G401 (cell line): ENCODE results near the gene COL23A1. TPM values are rescaled to one million over a fixed set of nuclear protein-coding genes. Genes with fewer than 3 reads are reported as not detected.

ENCODE experiments used
- DNase-seq: peaks from one replicate; pipeline ENCODE4 v3.0.0-alpha.2; 2015; ENCODE audit warnings: low spot score
- in situ Hi-C: cut with HindIII; loops from 2 replicates; pipeline ENCODE4 v1.10.0; 2016; ENCODE audit warnings: low sequenced_read_pairs, mixed read lengths
- total RNA-seq: library from RNA; depleted of rRNA; stranded (reverse); fragments of >200 nt; shearing (Covaris generic); gene quantifications from 2 replicates; pipeline ENCODE4 v1.2.3, GENCODE V29; 2014

Gene COL23A1
- total RNA-seq, 1 experiment from 2014 or later: not detected

DNA sequence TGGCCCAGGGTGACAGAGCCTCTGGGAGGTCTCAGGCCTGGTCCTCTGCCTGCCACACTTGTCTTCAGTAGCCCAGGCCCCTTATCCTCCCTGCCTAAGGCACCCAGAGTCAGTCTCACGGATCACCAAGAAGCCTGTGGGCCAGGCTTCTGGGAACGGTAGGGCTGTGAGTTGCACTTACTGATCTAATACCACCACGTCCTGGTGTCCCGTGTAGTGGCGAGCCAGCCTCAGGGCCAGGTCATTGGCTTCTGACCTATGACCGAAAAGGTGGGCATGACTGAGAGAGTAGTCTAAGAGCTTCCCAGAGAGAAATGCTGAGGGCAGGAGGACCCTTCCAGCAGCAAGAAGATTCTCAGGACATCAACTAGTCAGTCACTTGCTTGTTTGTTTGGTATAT is 365.0 kb downstream of the COL23A1 start:
- no peak for DNase-seq
- in situ Hi-C loops: no loop called here

DNA sequence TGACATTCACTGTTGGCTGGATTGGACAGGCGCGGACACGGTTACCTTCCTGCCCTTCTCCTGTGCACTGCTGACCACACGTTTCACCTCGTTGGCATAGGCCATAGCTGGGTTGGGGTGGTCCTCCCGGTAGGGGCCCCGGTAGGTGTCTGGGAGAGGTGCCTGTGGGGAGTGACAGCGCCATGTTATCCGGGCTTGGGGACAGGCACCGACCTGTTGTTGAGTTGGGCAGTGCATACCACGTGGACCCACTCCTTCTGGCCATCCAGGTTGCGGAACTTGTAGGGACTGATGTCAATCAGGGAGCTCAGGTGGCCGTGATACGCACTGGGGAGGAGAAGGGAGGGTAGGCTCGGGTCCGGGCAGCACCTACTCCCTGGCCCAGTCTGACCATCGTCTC is 365.8 kb downstream of the COL23A1 start:
- in situ Hi-C loops: no loop called here
- no peak for DNase-seq

DNA sequence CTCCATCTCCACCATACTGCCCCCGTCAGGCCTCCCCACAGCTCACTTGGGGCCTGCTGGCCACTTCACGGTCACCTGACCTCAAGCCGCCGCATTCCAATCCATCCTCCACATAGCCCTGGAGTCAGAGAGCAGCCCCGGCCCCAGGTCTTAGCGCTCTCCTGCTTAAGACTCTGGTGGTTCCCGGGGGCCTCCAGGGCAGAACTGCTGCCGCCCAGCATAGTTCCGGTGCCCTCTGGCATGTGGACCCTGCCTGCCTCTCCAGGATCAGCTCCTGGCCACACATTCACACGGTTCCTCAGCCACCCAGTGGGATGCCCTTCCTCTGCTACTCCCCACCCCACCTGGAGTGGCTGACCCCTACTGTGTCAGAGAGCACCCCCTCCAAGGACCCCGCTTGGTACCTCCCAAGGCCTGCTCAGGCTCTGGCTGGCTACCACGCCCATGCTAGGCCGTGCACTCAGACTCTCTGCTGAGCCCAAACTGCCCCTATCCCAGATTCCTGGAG is 366.3 kb downstream of the COL23A1 start:
- DNase-seq: no peak
- in situ Hi-C loops: no loop called here

DNA sequence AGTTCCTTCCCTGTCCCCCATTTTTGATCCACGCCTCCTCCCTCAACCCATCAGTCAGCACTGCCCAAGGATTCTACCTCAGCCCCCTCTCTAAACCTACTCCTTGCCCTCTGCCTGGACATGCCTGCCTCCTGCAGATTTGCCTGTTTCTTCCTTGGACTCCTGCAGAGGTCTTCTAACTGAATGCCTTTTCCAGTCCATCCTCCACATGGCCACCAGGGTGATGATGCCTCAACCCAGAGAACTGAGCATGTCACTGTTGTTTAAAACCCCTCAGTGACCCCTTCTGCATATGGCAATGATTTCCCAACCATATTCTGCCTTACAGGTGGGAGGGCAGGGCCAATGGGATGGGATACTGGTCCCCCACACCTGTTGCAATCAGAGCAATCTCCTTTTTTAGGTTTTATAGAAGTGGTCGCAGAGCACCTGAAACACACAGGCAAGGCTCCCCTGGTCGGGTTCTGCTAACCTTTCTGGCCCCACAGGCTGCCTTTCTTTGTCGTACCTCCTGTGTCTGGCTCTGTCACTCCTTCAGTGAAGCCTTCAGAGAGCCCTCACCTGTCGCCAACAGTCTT is 366.9 kb downstream of the COL23A1 start:
- in situ Hi-C loops: no loop called here
- no peak for DNase-seq

DNA sequence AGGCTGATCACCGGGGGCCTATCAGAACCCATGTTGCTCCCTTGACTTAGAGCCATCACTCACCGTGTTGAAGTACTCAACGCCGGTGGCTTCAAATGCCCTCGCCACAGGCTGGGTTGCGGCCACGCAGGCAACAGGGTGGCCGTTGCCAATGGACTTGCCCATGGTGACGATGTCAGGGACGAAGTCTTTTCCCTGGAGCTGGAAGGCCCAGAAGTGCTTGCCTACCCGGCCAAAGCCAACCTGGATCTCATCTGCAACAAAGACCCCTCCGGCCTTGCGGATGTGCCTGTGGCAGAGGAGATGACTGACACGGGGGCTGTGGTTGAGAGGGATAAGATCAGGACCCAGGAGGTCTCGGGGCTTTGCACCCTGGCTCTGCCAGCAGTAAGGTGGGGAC is 367.9 kb downstream of the COL23A1 start:
- DNase-seq: no peak
- in situ Hi-C loops: no loop called here

- DNase-seq: no peak
- in situ Hi-C loops: no loop called here
These were observed 368.3 kb downstream of the COL23A1 start for GRCh38 chr5:178221853-178222252.

DNA sequence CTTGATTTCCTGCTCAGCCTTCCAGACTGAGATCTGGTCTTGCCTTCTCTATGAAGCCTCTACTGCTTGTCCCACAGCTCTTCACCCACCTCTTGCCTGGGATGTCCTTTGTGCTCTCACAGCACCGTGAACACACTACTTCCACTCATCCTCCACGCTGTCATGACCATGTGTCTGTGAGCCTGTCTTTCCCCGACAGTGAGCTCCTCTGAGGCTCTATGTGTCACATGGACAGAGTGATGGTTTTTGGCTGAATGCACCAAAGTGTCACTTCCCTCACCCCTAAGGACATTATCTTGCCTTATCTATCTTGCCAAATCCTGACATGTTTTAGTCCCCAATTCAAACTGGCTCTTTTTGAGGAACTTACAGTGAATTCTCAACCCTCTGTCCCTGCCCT is 368.9 kb downstream of the COL23A1 start:
- in situ Hi-C loops: no loop called here
- DNase-seq: no peak

DNA sequence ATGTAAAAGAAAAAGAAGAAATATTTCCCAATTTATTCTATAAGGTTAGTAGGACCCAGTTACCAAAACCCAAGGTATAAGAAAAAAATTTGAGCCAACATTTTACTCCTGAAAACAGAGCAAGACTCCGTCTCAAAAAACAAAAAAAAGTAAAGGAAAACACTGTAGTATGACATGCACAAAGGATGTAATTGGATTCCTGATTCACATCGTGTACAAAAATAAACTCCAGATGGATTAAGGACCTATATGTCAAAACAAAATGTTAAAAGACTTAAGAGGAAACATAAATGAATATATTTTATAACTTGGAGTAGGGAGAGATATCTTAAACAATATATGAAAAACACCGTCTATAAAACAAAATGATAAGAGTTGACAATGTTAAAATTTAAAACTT is 371.4 kb downstream of the COL23A1 start:
- DNase-seq: no peak
- in situ Hi-C loops: no loop called here

GRCh38 chr5:178218237-178218776 is 371.9 kb downstream of the COL23A1 start:
- in situ Hi-C loops: no loop called here
- no peak for DNase-seq

GRCh38 chr5:178216779-178217178 is 373.4 kb downstream of the COL23A1 start:
- in situ Hi-C loops: no loop called here

DNA sequence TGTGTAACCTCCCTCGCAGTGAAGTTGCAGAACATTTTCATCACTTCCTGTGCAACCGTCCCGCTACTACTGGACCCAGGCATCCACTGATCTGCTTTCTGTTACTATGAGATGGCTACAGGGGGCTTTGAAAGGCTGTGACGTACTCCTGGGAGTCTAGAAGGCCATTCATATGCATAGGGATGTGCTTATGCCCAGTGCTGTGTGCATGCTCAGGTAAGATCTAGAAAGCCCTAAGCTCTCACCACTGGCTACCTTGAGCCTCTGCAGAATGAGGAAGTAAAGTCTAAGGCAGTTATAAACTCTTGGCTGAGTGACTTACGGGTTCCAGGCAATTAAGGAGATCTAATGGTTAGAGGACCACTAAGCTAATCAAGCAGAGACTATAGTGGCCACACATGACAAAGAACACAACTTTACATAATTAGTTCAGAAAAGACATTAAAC is 374.1 kb downstream of the COL23A1 start:
- DNase-seq: no peak
- in situ Hi-C loops: no loop called here

More at GRCh38 chr5:178216779-178217178, 373.4 kb downstream of the COL23A1 start:
- DNase-seq: no peak

DNA sequence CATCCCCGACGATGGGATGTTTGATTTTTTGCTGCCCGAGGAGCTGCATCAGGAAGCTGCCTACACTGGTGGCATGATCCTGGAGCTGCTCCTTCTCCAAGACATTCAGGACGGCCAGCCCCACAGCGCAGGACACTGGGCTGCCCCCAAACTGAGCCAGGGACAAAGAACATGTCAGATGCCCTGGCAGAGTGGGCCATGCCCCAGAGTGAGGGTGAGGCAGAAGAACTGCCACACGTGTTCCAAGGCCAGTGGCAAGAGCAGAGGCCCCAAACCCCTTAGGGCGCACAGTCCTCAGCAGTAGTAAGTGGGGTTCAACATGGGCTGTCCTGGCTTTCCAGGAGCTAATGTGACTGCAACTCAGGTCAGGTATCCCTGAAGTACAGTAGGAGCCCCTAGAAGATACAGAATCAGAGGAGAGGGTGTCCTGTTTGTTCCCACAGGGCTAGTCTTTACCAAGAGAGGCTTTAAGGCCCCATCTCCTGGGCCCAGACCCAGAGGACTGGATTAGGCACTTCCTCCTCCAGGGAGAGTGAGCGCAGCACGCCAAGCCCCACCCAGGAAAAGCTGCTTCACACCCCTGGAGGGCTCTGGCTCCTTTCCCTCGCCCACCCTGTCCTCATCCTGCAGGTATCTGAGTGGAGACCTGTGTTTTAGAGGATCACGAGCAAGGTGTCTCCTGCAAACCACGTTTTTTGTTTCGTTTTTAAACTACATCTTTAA is 374.8 kb downstream of the COL23A1 start:
- in situ Hi-C loops: no loop called here
- DNase-seq: no peak

DNA sequence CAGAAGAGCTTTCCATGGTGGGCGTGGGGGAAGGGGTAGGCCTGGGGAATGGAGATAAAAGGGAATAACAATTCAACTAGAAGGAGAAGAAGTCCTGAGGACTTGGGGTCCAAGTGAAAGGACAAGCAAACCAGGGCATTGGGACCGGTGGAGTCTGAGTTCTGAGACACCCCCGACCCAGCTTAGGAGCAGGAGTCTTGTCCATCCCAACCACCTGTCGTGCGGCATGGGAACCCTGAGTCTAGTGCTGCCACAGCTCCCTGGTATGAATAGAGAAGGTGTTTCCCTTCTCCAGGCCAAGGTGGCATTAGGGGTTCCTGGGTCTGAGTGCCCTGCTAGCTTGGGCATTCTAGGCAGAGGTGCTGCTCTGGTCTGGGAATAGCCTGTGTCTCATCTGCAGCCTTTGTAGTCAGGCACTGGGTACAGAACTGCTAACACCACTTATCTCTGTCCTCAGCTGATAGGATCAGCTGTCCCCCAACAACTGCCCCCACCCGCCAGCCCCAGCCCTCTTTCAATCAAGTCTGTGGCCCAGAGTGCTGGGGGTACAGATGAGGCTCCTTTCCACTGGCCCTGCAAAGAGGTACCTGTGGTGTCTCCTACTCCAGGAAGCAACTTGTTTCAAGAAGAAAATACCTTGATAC is 375.9 kb downstream of the COL23A1 start:
- DNase-seq: no peak
- in situ Hi-C loops: no loop called here

GRCh38 chr5:178213748-178214151 is 376.4 kb downstream of the COL23A1 start:
- in situ Hi-C loops: no loop called here
- DNase-seq: no peak

GRCh38 chr5:178213003-178213461 is 377.2 kb downstream of the COL23A1 start:
- in situ Hi-C loops: no loop called here
- DNase-seq: no peak

DNA sequence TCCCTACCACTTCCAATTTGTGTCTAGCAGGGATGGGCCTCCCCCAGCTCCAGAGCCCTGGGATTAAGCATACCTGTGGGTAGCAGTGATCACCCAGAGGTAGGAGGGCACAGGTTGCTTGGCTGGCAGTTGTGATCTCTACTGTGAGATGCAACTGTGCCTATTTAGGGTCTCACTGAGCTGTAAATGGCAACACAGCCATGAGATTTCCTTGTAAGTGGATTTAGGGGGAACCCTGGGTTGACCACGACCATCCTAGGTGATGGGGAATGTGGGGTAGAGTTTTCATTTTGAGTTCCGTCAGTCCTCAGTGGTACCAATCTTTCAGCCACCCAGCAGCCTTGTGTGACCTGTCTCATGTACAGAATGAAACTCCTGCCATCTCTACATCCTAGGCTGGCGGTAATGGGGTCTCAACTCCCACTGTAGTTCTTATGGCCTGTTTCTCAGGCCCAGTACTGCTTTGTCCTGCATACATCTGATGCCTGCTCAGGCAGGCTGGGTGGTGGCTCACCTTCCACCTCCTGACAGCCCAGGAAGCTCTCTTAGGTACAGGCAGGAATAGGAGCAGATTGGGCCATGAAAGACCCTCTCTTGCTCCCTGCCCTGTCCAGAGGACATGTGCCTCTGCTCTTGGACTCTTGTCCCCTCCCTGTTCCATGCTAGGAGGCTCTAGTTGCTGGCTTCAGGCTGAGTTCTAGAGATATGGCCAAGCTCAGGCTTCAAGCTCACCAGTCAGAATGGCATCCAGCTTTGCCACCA is 377.8 kb downstream of the COL23A1 start:
- in situ Hi-C loops: no loop called here
- no peak for DNase-seq

DNA sequence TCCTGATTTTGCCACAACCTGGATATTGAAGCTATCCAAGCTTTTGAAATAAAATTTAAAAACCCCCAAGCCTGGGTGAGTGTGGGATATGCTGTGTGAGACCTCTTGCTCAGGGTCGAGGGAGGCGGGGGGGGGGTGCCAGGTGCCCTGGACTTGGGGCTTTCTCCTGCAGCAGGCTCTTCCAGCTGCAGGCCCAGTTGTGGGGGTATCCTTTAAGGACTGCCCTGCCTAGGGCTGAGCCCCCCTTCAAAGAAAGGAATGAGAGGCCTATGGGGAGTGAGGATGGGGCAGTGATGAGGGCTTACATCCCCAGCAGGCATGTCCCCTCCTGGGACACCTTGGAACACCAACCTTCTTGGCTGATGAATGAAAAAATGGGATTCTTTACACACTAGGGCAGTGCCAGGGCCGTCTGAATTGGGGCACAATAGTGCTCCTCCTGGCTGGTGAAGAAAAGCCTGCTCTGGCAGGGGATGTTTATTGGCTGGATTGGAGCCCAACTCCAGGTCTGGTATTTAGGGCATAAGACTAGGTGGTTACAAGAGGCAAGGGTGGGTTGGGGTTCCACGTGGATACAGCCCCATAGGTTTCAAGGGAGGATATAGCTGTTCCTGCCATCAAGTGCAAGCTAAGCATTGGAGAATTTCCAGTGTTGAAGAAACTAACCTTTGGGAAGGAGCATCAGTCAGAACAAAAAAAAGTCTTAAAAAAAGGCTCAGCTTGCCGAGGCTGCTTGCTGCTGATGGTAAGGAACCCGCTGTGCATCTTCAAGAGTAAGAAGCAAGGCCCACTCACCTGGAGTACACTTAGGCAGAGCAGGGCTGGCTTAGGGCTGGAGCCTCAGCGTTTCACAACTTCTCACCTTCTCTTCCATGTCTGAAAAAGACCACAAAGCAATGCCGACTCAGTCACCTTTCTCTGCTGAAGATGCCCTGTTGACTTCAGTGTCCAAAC is 378.8 kb downstream of the COL23A1 start:
- in situ Hi-C loops: no loop called here

GRCh38 chr5:178210686-178211085 is 379.5 kb downstream of the COL23A1 start:
- in situ Hi-C loops: no loop called here
- DNase-seq: no peak

More for the DNA sequence above, 378.8 kb downstream of the COL23A1 start:
- DNase-seq: no peak
